Body of pancreas (tissue), 4 donors: ENCODE data around the gene SEMA6D.

Source experiments
- CTCF ChIP-seq, 7 experiments: fragments of 450-650 bp in 4 of 7; fragments of 200-600 bp in 3 of 7; sonication (generic) in 3 of 7; IDR thresholded peaks; one replicate each; pipeline ENCODE4 v1.5.1; 2016 to 2019; ENCODE audit warnings: antibody characterized with exemption in 7 of 7
- POLR2A ChIP-seq, 3 donors: fragments of 450-650 bp; IDR thresholded peaks; one replicate each; pipeline ENCODE4 v1.6.1; 2016; ENCODE audit warnings: antibody characterized with exemption in 3 of 3, mild to moderate bottlenecking in 2 of 3

GRCh38 chr15:47675735-47676134, 41.6 kb upstream of the SEMA6D start:
- no peak for TF ChIP-seq POLR2A (IDR thresholded peaks at IDR 0.05)
- TF ChIP-seq CTCF (IDR thresholded peaks at IDR 0.05) = no peak
